Neural cell (in vitro differentiated cells): ENCODE results near the gene BCAT1.

Experiments used
- EZH2 ChIP-seq: fragments of 200-600, 300-800 bp; shearing (Covaris generic), sonication (generic); IDR thresholded peaks from 2 replicates; pipeline ENCODE4 v1.6.1; 2014; ENCODE audit warnings: antibody characterized with exemption, low read length, borderline replicate concordance, mild to moderate bottlenecking; ENCODE audit not compliant: insufficient read depth, poor library complexity, severe bottlenecking
- MXI1 ChIP-seq: fragments of 450-650 bp; conservative IDR thresholded peaks from 2 replicates; pipeline ENCODE4 v1.6.1; 2014; ENCODE audit warnings: antibody characterized with exemption, mild to moderate bottlenecking; ENCODE audit not compliant: poor library complexity, severe bottlenecking
- POLR2AphosphoS5 ChIP-seq: IDR thresholded peaks from 2 replicates; pipeline ENCODE4 v1.6.1; 2012
- RAD21 ChIP-seq: fragments of 450-650 bp; conservative IDR thresholded peaks from 2 replicates; pipeline ENCODE4 v1.6.1; 2014; ENCODE audit warnings: antibody characterized with exemption, mild to moderate bottlenecking, moderate library complexity
- SMC3 ChIP-seq: fragments of 450-650 bp; conservative IDR thresholded peaks from 2 replicates; pipeline ENCODE4 v1.6.1; 2014; ENCODE audit warnings: antibody characterized with exemption, mild to moderate bottlenecking, moderate library complexity; ENCODE audit not compliant: poor library complexity
- TAF1 ChIP-seq: IDR thresholded peaks from 2 replicates; pipeline ENCODE4 v1.6.1; 2012; ENCODE audit warnings: low read depth
- TF ChIP-seq, protein P1 (sequence below): IDR thresholded peaks from 2 replicates; pipeline ENCODE4 v1.6.1; 2012; ENCODE audit warnings: borderline replicate concordance
- TF ChIP-seq, protein P2 (sequence below): fragments of 450-650 bp; IDR thresholded peaks from 2 replicates; pipeline ENCODE4 v1.5.1; 2014; ENCODE audit warnings: antibody characterized with exemption, mild to moderate bottlenecking, moderate library complexity; ENCODE audit not compliant: poor library complexity, severe bottlenecking

DNA sequence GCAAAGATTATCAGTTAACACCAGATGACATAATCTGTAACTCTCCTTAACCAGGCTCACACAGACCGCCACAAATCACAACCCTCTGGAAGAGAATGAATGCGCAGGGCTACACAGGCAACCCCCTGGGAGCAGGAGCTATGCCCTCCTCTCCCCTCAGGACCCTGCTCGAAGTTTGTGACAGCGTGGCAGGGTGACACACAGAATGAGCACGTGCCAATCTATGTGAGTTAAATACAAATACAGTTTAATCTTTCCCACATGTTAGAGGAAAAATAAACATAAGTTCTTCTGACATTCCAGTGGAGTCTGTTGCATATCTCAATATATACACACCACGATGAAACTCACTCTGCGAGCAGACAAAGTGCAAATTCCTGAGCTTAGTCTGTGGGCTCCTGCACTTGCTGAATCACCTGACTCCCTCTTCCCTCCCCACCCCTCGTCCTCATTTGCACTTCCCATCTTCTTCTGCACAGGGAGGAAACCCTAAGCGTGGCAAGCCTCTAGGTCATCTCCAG is 37.6 kb downstream of the BCAT1 start:
- TF ChIP-seq SMC3 (no peak), TAF1 (no peak), POLR2AphosphoS5 (no peak), EZH2 (no peak), RAD21 (no peak), MXI1 (no peak)
- TF ChIP-seq, protein P1, sequence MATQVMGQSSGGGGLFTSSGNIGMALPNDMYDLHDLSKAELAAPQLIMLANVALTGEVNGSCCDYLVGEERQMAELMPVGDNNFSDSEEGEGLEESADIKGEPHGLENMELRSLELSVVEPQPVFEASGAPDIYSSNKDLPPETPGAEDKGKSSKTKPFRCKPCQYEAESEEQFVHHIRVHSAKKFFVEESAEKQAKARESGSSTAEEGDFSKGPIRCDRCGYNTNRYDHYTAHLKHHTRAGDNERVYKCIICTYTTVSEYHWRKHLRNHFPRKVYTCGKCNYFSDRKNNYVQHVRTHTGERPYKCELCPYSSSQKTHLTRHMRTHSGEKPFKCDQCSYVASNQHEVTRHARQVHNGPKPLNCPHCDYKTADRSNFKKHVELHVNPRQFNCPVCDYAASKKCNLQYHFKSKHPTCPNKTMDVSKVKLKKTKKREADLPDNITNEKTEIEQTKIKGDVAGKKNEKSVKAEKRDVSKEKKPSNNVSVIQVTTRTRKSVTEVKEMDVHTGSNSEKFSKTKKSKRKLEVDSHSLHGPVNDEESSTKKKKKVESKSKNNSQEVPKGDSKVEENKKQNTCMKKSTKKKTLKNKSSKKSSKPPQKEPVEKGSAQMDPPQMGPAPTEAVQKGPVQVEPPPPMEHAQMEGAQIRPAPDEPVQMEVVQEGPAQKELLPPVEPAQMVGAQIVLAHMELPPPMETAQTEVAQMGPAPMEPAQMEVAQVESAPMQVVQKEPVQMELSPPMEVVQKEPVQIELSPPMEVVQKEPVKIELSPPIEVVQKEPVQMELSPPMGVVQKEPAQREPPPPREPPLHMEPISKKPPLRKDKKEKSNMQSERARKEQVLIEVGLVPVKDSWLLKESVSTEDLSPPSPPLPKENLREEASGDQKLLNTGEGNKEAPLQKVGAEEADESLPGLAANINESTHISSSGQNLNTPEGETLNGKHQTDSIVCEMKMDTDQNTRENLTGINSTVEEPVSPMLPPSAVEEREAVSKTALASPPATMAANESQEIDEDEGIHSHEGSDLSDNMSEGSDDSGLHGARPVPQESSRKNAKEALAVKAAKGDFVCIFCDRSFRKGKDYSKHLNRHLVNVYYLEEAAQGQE, result no peak
- TF ChIP-seq, protein P2, sequence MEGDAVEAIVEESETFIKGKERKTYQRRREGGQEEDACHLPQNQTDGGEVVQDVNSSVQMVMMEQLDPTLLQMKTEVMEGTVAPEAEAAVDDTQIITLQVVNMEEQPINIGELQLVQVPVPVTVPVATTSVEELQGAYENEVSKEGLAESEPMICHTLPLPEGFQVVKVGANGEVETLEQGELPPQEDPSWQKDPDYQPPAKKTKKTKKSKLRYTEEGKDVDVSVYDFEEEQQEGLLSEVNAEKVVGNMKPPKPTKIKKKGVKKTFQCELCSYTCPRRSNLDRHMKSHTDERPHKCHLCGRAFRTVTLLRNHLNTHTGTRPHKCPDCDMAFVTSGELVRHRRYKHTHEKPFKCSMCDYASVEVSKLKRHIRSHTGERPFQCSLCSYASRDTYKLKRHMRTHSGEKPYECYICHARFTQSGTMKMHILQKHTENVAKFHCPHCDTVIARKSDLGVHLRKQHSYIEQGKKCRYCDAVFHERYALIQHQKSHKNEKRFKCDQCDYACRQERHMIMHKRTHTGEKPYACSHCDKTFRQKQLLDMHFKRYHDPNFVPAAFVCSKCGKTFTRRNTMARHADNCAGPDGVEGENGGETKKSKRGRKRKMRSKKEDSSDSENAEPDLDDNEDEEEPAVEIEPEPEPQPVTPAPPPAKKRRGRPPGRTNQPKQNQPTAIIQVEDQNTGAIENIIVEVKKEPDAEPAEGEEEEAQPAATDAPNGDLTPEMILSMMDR, result no peak
